IMR-90 (cell line): Measurements from ENCODE around the gene TPP2. TPM values are rescaled to one million over a fixed set of nuclear protein-coding genes. Genes with fewer than 3 reads are reported as not detected.

Source experiments
- ATAC-seq: fragments of 200-7000 bp; cut with Tn5 transposase; 2 replicates; pipeline ENCODE4 v1.9.1; 2020; ENCODE audit warnings: low read depth, mild to moderate bottlenecking, moderate library complexity
- BruUV-seq: library from RNA; stranded (reverse); fragments of 400-500 nt; replicated peaks from 2 replicates; lab custom pipeline; 2021; lab: Mats Ljungman, UMichigan
- CTCF ChIA-PET: fragments of 300-600 bp; formaldehyde crosslinking; extraction: SDS; loops from one replicate; lab custom pipeline; 2021; ENCODE audit warnings: antibody characterized with exemption; lab: Yijun Ruan, JAX
- POLR2A ChIA-PET: fragments of 300-600 bp; sonication (Branson Sonifier 250); formaldehyde crosslinking; loops from one replicate; lab custom pipeline; 2022; ENCODE audit warnings: antibody characterized with exemption; ENCODE audit not compliant: unreplicated experiment; lab: Charles Lee
- DNase-seq: peaks from one replicate; pipeline ENCODE4 v3.0.0; 2013
- H2AFZ ChIP-seq: replicated peaks from 2 replicates; pipeline ENCODE3; 2013; ENCODE audit warnings: low read length, mild to moderate bottlenecking; ENCODE audit not compliant: poor library complexity
- H2AK5ac ChIP-seq: 2 replicates; pipeline ENCODE4 v1.6.1; 2013; ENCODE audit warnings: low read depth, low read length, inconsistent platforms
- H2AK9ac ChIP-seq: replicated peaks from 2 replicates; pipeline ENCODE3; 2013; ENCODE audit warnings: mild to moderate bottlenecking, low read depth, low read length, moderate library complexity; ENCODE audit not compliant: poor library complexity
- H2BK120ac ChIP-seq: 2 replicates; pipeline ENCODE4 v1.6.1; 2013; ENCODE audit warnings: low read depth, low read length, inconsistent platforms
- H2BK15ac ChIP-seq: 3 replicates; pipeline ENCODE4 v1.6.1; 2013; ENCODE audit warnings: low read depth, low read length, inconsistent platforms
- H2BK20ac ChIP-seq: 2 replicates; pipeline ENCODE4 v1.6.1; 2013; ENCODE audit warnings: low read depth, mild to moderate bottlenecking, inconsistent platforms, low read length, moderate library complexity
- H2BK5ac ChIP-seq: 2 replicates; pipeline ENCODE4 v1.6.1; 2013; ENCODE audit warnings: mild to moderate bottlenecking, low read depth, low read length, inconsistent platforms; ENCODE audit not compliant: poor library complexity, severe bottlenecking
- H3K14ac ChIP-seq: replicated peaks from 2 replicates; pipeline ENCODE4 v1.6.1; 2013; ENCODE audit warnings: low read depth, low read length, inconsistent platforms
- H3K18ac ChIP-seq: 2 replicates; pipeline ENCODE4 v1.6.1; 2013; ENCODE audit warnings: low read depth, low read length, control low read depth
- H3K23ac ChIP-seq: 2 replicates; pipeline ENCODE4 v1.6.1; 2013; ENCODE audit warnings: low read depth, low read length, inconsistent platforms
- H3K27ac ChIP-seq: 2 replicates; pipeline ENCODE4 v1.5.1; 2013; ENCODE audit warnings: mild to moderate bottlenecking, control low read depth, low read length; ENCODE audit not compliant: insufficient read depth
- H3K27me3 ChIP-seq: 2 replicates; pipeline ENCODE4 v1.6.1; 2013; ENCODE audit warnings: low read length; ENCODE audit not compliant: control insufficient read depth, insufficient read depth
- H3K36me3 ChIP-seq: 2 replicates; pipeline ENCODE4 v1.6.1; 2013; ENCODE audit warnings: low read length, mixed read lengths; ENCODE audit not compliant: control insufficient read depth, insufficient read depth
- H3K4ac ChIP-seq: 2 replicates; pipeline ENCODE4 v1.6.1; 2013; ENCODE audit warnings: low read depth, low read length, inconsistent platforms
- H3K4me1 ChIP-seq: 2 replicates; pipeline ENCODE4 v1.6.1; 2013; ENCODE audit warnings: low read length, mixed read lengths; ENCODE audit not compliant: control insufficient read depth, insufficient read depth
- H3K4me2 ChIP-seq: 2 replicates; pipeline ENCODE4 v1.6.1; 2013; ENCODE audit warnings: low read depth, mild to moderate bottlenecking, control low read depth, low read length, moderate library complexity
- H3K4me3 ChIP-seq: 2 replicates; pipeline ENCODE4 v1.5.1; 2013; ENCODE audit warnings: low read depth, mild to moderate bottlenecking, control low read depth, low read length, moderate library complexity; ENCODE audit not compliant: insufficient read depth
- H3K56ac ChIP-seq: 2 replicates; pipeline ENCODE4 v1.6.1; 2013; ENCODE audit warnings: low read length, inconsistent platforms; ENCODE audit not compliant: insufficient read depth; ENCODE audit errors: extremely low read depth
- H3K79me1 ChIP-seq, 2 experiments: 2 replicates each; pipeline ENCODE4 v1.6.1; 2013; ENCODE audit warnings: low read length in 2 of 2, inconsistent platforms in 1 of 2, low read depth in 1 of 2
- H3K9ac ChIP-seq: 2 replicates; pipeline ENCODE4 v1.6.1; 2013; ENCODE audit warnings: low read depth, low read length, control low read depth
- H3K9me1 ChIP-seq: 2 replicates; pipeline ENCODE4 v1.6.1; 2013; ENCODE audit warnings: low read length, inconsistent platforms; ENCODE audit not compliant: insufficient read depth
- H3K9me3 ChIP-seq: 2 replicates; pipeline ENCODE4 v1.6.1; 2013; ENCODE audit warnings: low read length; ENCODE audit not compliant: control insufficient read depth, insufficient read depth
- H4K20me1 ChIP-seq: 2 replicates; pipeline ENCODE4 v1.6.1; 2013; ENCODE audit warnings: low read length, inconsistent platforms; ENCODE audit not compliant: insufficient read depth
- H4K5ac ChIP-seq: 2 replicates; pipeline ENCODE4 v1.6.1; 2013; ENCODE audit warnings: mild to moderate bottlenecking, low read depth, low read length, control low read depth
- H4K8ac ChIP-seq, 2 experiments: 2 replicates each; pipeline ENCODE4 v1.6.1; 2013; ENCODE audit warnings: low read depth in 2 of 2, low read length in 2 of 2, control low read depth in 1 of 2, inconsistent platforms in 1 of 2
- H4K91ac ChIP-seq: 2 replicates; pipeline ENCODE4 v1.6.1; 2013; ENCODE audit warnings: low read depth, low read length, inconsistent platforms; ENCODE audit not compliant: insufficient read depth
- BHLHE40 ChIP-seq: fragments of 150-350 bp; IDR thresholded peaks from 2 replicates; pipeline ENCODE4 v1.6.1; 2016; ENCODE audit warnings: mild to moderate bottlenecking, low read depth, low read length
- CEBPB ChIP-seq: IDR thresholded peaks from 2 replicates; pipeline ENCODE4 v1.6.1; 2012; ENCODE audit warnings: low read depth, low read length, improper control_type of control experiment
- CHD1 ChIP-seq: IDR thresholded peaks from 2 replicates; pipeline ENCODE4 v1.6.1; 2012; ENCODE audit warnings: low read depth, low read length, improper control_type of control experiment
- CTCF ChIP-seq: conservative IDR thresholded peaks from 2 replicates; pipeline ENCODE4 v1.5.1; 2012; ENCODE audit warnings: mild to moderate bottlenecking, low read depth, low read length, improper control_type of control experiment
- ELK1 ChIP-seq: fragments of 150-350 bp; IDR thresholded peaks from 2 replicates; pipeline ENCODE4 v1.6.1; 2016; ENCODE audit warnings: low read depth, mild to moderate bottlenecking, low read length, moderate library complexity, borderline replicate concordance
- FOS ChIP-seq: fragments of 150-350 bp; IDR thresholded peaks from 2 replicates; pipeline ENCODE4 v1.6.1; 2016; ENCODE audit warnings: low read depth, low read length
- MAFK ChIP-seq: IDR thresholded peaks from 2 replicates; pipeline ENCODE4 v1.6.1; 2012; ENCODE audit warnings: low read depth, low read length, improper control_type of control experiment
- MAZ ChIP-seq: IDR thresholded peaks from 2 replicates; pipeline ENCODE4 v1.6.1; 2012; ENCODE audit warnings: low read depth, mild to moderate bottlenecking, low read length, improper control_type of control experiment, moderate library complexity, borderline replicate concordance
- MXI1 ChIP-seq: IDR thresholded peaks from 2 replicates; pipeline ENCODE4 v1.6.1; 2012; ENCODE audit warnings: low read depth, mild to moderate bottlenecking, low read length, moderate library complexity, borderline replicate concordance
- NFE2L2 ChIP-seq: fragments of 150-350 bp; IDR thresholded peaks from 2 replicates; pipeline ENCODE4 v1.6.1; 2016; ENCODE audit warnings: low read depth, mild to moderate bottlenecking, low read length
- POLR2A ChIP-seq: IDR thresholded peaks from 2 replicates; pipeline ENCODE4 v1.6.1; 2012; ENCODE audit warnings: mild to moderate bottlenecking, low read depth, low read length
- RAD21 ChIP-seq: IDR thresholded peaks from 2 replicates; pipeline ENCODE4 v1.6.1; 2012; ENCODE audit warnings: low read length, improper control_type of control experiment
- RCOR1 ChIP-seq: IDR thresholded peaks from 2 replicates; pipeline ENCODE4 v1.6.1; 2012; ENCODE audit warnings: mild to moderate bottlenecking, low read length, improper control_type of control experiment; ENCODE audit not compliant: insufficient replicate concordance
- RFX5 ChIP-seq: IDR thresholded peaks from 2 replicates; pipeline ENCODE4 v1.8.0; 2012; ENCODE audit warnings: low read depth, mild to moderate bottlenecking, low read length, moderate library complexity
- SMC3 ChIP-seq: fragments of 150-350 bp; IDR thresholded peaks from 2 replicates; pipeline ENCODE4 v1.6.1; 2016; ENCODE audit warnings: low read depth, mild to moderate bottlenecking, antibody characterized with exemption, low read length, moderate library complexity
- USF2 ChIP-seq: fragments of 150-350 bp; IDR thresholded peaks from 2 replicates; pipeline ENCODE4 v1.6.1; 2017; ENCODE audit warnings: mild to moderate bottlenecking, antibody characterized with exemption, low read length, low read depth
- WGBS, 2 experiments: methylation state at CpG; one replicate each; pipeline versions ENCODE4 v1.1.5 to v1.1.7; 2013; ENCODE audit warnings: missing lambda C conversion rate in 2 of 2; ENCODE audit not compliant: insufficient read length in 1 of 2; ENCODE audit errors: extremely low coverage in 2 of 2; 5-methylcytosine and 5-hydroxymethylcytosine counted together
- dilution Hi-C: fragments of 300-500 bp; cut with HindIII; formaldehyde crosslinking; loops from one replicate; pipeline ENCODE4 v1.14.3; 2018; ENCODE audit warnings: low sequenced_read_pairs; ENCODE audit not compliant: unreplicated experiment
- in situ Hi-C: fragments of 300-500 bp; cut with MboI; formaldehyde crosslinking; loops from 3 replicates; pipeline ENCODE4 v1.14.3; 2019; ENCODE audit warnings: low sequenced_read_pairs, inconsistent platforms, mixed read lengths
- intact Hi-C: fragments of 100-400 bp; cut with micrococcal nuclease; formaldehyde crosslinking; loops from 2 replicates; pipeline ENCODE4 v1.10.0; 2022
- polyA plus RNA-seq, 3 experiments: library from polyadenylated mRNA; depleted of rRNA; stranded (reverse); fragments of >200 nt; gene quantifications; 2 replicates each; pipeline ENCODE4 v1.2.3, GENCODE V29; 2012; ENCODE audit warnings: low replicate concordance in 1 of 3
- total RNA-seq: library from RNA; depleted of rRNA; stranded (reverse); fragments of >200 nt; gene quantifications from 2 replicates; pipeline ENCODE4 v1.2.3, GENCODE V29; 2012

TPP2 gene
- total and polyA plus RNA-seq, 2 of the 4 experiments (the other 2 are of a cell fraction): 27.6 to 52.9 TPM

- Histone ChIP-seq H2BK120ac (no peak overlapping the region), H3K27me3 (peaks cover 11% of the 10 kb centered on the region), H3K14ac (peak overlapping the region; percentile 81; the same call in 1 of the 2 replicates), H3K4ac (peak overlapping the region; percentile 53; the same call in 1 of the 2 replicates), H3K9ac (no peak overlapping the region), H2BK15ac (no peak overlapping the region; the same call in 2 of the 3 replicates), H2AK9ac (no peak overlapping the region), H3K9me1 (no peaks in the 10 kb centered on the region), H2BK20ac (peak overlapping the region; percentile 18; the same call in 1 of the 2 replicates), H3K4me1 (peaks cover 2% of the 10 kb centered on the region; the same call in 1 of the 2 replicates), H3K56ac (no peak overlapping the region), H2AFZ (no peak overlapping the region), H3K4me2 (no peak overlapping the region; the same call in 1 of the 2 replicates), H4K5ac (no peak overlapping the region), H3K36me3 (no peaks in the 10 kb centered on the region), H3K9me3 (0 out of 2 replicates have a peak, but pooled peaks cover 3% of the 10 kb centered on the region), H4K8ac (no peak overlapping the region), H4K91ac (no peak overlapping the region), H3K23ac (no peak overlapping the region), H3K18ac (no peak overlapping the region), H3K27ac (no peak overlapping the region), H2BK5ac (no peak overlapping the region), H3K79me1 (no peaks in the 10 kb centered on the region), H2AK5ac (no peak overlapping the region), H3K4me3 (no peak overlapping the region), H4K20me1 (no peaks in the 10 kb centered on the region)
- DNase-seq (no peak), ATAC-seq (no peak)
- ChIA-PET POLR2A (no interaction called here), CTCF (no interaction called here)
- BruUV-seq: no TSS peak
- intact Hi-C loops: loop anchor here (5.0 kb wide), 1 partner anchor 64 kb away; the partner anchor contains the start of gene TEX30
- TF ChIP-seq RAD21: no peak
- no peak for TF ChIP-seq SMC3
- no peak for TF ChIP-seq MAZ
- no peak for TF ChIP-seq CEBPB
- no peak for TF ChIP-seq ELK1
- TF ChIP-seq CHD1: no peak
- no peak for TF ChIP-seq USF2
- TF ChIP-seq CTCF: no peak
- TF ChIP-seq POLR2A: no peak
- no peak for TF ChIP-seq NFE2L2
- TF ChIP-seq MAFK: no peak
- TF ChIP-seq FOS: no peak
- no peak for TF ChIP-seq BHLHE40
- TF ChIP-seq RFX5: no peak
- no peak for TF ChIP-seq MXI1
- TF ChIP-seq RCOR1: no peak
- no CpG with 5 or more reads among the region's 2 CpGs for WGBS, 2 experiments
- in situ Hi-C loops: no loop called here
- dilution Hi-C loops: no loop called here
These were observed 111.4 kb downstream of the TPP2 start for GRCh38 chr13:102708211-102708610.
